ENCODE results near the gene UNKL.
A peak's percentile ranks its signal among the peaks of the same experiment; 100 is the strongest.

UNKL gene

DNA sequence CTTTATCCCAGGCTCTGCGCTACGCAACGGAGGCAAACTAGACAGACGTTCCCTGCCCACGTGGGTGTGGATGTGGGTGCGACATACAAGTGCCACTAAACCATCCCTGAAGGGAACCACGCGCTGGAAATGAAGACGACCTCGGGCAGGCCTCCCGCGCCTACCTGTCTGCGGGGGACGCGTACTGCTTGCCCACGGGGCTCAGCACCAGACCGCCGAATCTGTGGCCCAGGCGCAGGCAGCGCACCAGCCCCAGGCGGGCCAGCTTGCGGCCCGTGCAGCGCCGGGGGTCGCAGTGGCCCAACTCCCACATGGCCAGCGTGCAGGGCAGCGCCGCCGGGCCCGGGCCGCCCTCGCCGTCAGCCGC is 63.3 kb downstream of the UNKL start:
- peak in 1 of 5 experiments; percentile 39 for DNase-seq

DNA sequence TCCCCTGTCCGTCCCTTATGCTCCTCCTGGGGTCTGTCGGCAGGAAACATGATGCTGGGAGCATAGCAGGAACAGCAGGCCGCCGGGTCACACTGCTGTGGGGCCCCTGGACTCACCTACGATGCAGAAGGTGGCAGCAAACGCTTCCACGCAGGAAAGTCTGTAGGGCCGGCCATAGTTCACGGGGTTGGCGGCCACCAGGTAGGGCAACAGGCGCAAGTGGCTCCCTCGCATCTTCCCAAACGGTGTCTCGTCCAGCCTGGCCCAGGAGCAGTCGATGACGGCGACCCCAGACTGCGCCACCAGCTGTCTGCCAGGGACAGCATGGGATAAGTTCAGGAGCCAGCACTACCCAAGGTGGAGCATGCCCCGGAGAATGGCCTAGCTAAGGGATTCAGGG is 63.8 kb downstream of the UNKL start:
- DNase-seq = no peak

DNA sequence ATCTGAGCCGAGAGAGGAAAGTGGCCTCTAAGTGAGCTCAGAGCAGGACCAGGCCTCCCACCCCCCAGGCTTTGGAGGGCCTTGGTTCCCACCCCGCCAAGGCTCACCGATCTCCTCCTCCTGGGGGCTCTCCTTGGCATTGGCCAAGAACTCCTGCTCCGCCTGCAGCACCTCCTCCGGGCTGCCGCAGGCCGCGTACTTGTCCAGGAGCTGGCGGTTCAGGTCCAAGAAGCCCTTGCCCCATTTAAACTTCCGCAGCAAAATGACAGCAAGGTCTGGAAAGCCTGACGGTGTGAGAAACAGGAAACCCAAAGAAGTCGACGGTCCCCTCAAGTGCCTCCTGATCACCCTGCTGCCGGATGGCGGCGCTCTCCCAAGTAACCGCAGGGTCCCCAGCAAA is 64.6 kb downstream of the UNKL start:
- no peak for DNase-seq

DNA sequence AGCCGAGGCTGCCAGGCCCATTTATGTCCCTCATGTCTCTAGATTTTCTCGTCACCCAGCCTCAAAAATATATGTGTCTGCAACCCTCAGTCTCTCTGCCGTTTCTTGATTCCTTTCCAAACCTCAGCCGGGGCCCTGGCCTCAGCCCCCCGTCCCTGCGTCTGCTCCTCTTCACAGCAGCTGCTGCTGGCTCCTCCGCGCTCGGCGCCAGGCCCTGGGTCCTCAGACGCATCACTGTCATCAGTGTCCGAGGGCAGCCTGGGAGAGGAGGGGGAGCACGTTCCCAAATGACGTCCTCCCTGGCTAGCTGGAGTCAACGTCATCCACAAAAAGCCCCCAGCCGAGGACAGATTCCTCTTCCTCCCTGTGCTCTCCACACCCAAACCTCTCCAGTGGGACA is 65.2 kb downstream of the UNKL start:
- no peak for DNase-seq

DNA sequence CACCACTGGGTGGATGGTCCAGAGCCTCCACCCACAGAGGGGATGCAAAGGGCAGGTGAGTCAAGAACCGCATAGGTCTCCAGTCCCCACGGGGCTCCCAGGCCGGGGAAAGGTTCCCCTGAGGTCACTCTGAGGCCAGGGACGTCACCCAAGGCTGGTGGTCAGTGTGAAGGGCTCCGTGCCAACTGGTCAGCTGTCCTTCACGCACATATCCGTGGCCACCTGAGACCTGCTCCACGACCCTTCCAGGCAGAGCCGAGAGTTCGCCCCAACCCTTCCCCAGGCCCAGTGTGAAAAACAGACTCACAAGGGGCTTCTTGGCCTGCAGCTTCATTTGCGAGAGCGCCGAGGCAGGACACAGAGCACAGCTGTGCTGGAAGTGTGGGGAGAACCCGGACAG is 65.6 kb downstream of the UNKL start:
- DNase-seq = no peak

DNA sequence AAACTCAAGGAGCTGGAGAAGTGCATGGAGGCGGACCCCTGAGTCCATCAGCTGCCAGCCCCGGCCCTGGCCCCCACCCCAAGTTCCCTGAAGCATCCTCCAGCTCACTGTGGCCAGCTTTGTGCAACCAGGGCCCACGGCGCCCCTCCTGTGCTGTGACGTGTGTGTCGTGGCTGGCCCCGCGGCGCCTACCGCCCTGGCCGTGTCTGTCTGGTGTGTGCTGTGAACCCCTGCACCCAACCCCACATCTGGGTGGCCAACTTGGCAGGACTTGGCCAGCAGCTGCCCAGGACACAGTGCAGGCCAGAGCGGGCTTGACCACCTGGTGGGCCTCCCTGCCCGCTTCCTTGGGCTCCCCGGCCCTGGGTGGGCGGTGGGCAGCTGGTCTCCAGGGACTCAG is 66.1 kb downstream of the UNKL start:
- DNase-seq = no peak

DNA sequence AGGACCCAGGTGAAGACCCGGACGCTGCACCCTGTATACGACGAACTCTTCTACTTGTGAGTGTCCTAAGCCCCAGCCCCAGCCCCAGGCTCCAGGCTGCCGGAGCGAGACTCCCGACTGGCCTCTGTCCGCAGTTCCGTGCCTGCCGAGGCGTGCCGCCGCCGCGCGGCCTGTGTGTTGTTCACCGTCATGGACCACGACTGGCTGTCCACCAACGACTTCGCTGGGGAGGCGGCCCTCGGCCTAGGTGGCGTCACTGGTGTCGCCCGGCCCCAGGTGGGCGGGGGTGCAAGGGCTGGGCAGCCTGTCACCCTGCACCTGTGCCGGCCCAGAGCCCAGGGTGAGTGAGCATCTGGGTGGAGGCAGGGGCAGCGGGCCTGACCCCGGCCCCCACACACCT is 66.5 kb downstream of the UNKL start:
- DNase-seq = no peak

DNA sequence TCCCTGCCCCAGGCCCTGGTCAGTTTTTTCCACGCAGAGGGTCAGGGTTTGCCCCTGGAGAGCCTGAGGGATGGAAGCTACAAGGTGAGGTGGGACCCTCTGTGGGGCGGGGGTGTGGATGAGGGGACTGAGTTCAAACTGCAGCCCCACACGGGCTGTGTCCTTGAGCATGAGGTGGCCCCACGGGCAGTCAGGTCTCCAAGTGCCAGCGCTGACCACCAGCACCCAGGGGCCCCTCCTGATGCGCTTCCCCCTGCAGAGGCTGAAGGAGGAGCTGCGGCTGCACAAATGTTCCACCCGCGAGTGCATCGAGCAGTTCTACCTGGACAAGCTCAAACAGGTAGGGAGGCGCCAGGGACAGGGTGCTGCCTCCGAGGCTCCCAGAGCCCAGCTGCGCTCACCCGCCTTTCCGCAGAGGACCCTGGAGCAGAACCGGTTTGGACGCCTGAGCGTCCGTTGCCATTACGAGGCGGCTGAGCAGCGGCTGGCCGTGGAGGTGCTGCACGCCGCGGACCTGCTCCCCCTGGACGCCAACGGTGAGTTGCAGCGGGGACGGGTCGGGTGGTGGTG is 67.1 kb downstream of the UNKL start:
- DNase-seq = no peak

DNA sequence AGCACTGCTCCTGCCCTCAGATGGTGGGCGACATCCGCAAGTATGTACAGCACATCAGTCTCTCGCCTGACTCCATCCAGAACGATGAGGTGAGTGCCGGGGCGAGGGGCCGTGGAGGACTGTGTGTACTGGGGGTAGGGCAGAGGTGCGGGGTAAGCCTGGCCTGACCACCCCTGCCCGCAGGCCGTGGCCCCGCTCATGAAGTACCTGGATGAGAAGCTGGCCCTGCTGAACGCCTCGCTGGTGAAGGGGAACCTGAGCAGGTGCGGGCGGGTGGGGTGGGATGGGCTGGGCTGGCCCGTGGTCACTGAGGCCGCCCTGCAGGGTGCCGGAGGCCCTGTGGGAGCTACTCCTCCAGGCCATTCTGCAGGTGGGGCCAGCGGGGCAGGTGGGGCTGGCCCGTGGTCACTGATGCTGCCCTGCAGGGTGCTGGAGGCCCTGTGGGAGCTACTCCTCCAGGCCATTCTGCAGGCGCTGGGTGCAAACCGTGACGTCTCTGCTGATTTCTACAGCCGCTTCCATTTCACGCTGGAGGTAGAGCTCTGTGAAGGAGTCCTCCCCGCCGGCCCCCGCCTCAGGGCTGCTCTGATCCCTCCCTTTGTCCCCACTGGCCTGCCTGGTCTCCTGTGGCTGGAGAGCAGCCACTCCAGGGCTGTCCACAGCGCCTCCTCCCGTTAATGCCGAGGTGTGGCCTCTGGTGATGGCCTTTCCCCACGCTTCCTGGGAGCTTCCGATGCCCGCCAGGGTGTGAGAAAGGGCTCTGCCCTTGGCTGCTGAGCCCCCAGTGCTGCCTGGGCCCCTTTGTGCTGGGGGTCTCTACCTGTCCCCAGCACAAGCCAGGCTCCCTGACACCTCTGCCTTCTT is 67.8 kb downstream of the UNKL start:
- DNase-seq = no peak

DNA sequence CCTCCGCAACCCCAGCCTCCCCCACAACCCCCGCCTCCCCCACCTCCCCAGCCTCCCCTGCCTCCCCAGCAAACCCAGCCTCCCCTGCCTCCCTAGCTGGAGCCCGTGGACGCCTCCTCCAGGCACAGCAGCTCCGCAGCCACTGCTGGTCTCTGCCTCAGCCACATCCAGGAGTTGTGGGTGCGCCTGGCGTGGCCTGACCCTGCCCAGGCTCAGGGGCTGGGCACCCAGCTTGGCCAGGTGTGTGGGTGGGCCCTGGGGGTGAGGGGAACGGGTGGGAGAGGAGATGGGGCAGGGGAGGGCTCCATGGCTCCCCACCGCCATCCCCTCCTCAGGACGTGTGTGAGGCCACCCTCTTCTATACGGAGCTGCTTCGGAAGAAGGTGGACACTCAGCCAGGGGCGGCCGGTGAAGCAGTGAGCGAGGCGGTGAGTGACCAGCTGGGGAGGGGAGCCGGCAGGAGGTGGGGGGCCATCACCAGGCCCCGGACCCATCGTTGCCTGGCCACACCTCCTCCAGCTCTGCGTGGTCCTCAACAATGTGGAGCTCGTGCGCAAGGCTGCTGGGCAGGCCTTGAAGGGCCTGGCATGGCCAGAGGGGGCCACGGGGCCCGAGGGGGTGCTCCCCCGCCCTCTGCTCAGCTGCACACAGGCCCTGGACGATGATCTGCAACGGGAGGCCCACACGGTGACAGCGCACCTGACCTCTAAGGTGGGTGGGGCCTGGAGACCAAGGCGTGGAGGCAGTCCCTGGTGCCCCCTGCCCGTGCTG is 68.7 kb downstream of the UNKL start:
- DNase-seq = no peak

DNA sequence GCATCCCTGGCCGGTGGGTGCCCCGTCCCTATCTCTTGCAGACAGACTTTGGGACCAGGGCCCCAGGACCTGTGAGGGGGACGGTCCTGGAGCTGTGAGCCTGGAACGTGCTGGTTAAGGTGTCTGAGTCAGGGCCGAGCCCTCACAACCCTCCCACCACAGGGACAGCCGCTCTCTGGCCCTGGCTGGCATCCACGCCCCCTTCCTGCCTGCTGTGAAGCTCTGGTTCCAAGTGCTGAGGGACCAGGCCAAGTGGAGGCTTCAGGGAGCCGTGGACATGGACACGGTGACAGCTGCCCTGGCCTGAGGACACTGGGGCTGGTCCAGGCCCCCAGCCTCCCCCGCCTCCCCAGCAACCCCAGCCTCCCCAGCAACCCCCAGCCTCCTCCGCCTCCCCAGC is 69.4 kb downstream of the UNKL start:
- DNase-seq = no peak

DNA sequence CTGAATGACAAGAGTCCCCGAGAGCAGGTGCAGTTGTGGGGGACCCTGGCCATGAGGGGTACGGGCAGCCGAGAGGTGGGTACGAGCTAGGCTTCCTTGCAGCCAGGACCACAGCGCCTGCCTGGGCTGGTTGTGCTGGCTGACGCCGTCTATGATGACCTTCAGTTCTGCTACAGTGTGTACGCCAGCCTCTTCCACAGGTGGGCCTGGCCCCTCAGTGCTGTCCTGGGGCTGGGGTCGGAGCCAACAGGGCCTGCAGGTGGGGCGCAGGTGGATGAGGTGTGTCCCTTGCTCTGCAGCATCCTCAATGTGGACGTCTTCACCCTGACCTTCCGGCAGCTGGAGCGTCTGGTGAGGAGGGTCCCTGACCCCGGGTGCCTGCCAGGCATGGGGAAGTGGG is 70.0 kb downstream of the UNKL start:
- DNase-seq = no peak

DNA sequence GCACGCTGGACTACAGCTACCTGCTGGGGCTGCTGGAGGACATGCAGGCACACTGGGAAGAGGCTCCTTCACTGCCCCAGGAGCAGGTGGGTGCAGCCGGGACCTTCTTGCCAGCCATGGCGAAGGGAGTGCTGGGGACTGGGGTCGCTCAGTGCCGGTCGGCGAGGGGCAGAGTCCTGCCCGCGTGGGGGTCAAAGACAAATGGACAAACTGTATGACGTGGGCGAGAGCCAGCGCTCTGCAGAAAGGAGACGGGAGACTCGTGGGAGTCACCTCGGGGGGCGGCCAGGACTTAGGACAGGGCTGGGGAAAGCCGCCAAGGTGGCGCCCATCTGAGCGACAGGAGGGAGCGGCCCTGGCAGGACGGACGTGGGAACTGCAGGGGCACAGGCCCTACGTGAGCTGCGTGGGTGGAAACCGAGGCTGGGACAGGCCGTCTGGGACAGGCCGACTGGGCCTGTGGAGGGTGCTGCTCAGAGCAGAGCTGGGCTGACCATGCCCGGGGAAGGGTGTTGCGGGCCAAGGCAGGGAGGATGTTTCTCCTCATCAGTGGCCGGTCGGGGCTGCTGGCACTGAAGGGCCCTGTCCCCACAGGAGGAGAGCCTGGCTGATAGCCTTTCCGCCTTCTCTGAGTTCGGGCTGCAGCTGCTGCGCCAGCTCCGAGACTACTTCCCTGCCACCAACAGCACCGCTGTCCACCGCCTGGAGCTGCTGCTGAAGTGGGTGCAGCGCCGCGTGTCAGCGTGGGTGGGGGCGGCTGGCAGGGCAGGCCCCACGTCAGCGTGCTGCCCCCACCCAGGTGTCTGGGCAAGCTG is 70.9 kb downstream of the UNKL start:
- no peak for DNase-seq

DNA sequence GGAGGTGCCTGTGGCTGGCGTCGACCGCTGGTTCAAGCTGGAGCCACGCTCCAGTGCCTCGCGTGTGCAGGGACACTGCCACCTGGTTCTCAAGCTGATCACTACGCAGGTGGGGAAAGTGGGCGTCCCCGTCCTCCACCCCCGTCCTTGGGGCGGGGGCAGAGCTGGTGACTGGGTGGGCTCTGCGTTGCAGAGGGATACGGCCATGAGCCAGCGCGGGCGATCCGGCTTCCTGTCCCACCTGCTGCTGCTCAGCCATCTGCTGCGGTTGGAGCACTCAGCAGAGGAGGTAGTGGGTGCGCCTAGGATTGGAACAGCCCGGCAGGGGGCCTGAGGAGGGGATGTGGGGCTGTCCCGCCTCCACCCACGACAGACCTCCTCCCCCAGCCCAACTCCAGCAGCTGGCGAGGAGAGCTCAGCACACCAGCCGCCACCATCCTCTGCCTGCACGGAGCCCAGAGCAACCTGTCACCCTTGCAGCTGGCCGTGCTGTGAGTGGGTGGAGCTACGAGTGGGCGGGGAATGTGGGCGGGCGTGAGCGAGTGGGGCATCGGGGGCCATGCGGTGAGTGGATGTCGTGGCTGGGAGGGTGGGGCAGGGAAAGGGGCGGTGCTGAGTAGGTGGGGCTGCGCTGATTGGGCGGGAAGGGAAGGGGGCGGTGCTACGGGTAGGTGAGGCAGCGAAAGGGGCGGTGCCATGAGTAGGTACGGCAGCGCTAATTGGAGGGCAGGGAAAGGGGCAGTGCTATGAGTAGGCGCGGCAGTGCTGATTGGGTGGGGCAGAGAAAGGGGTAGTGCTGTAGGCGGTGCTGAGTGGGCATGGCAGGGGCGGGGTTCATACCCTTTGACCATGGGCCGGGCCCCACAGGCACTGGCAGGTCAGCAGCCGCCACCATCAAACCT is 71.7 kb downstream of the UNKL start:
- peak; percentile 79 to 97 (median 96) for DNase-seq

DNA sequence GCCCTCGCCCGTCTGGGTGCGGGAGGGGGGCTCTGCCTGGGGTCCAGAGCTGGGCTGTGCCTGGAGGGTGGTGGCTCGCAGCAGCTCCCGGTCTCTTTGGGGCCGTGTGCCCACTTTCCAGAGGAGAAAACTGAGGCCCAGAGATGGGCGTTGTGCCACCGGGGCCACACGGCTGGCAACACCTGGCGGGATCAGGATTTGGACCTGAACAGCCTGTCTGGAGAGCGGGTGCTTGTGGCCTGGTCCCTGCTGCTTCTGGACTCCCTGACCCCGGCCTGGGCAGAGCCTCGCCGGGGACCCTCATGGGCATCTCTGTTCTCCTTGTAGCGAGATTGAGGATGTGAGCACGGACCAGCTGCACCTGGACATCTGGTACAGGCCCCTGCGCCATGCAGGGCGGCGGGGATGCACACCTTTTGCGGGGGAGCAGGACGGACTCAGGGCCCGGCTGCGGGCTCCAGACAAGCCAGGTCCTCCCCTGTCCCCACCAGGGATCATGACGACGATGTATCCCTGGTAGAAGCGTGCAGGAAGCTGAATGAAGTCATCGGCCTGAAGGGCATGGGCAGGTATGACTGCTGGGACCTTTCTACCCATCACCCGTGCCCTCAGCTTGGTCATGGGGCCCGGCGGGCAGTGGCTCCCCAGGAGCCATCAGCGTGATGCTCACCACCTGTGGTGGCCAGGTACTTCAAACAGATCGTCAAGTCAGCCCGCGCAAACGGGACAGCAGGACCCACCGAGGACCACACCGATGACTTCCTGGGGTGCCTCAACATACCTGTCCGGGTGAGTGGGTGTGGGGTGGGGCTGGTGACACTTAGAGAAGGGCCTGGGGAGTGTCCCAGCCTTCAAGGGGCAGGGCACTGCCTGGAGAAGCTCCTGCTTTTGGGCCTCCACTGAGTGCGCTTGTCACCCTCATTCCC is 72.7 kb downstream of the UNKL start:
- no peak for DNase-seq

DNA sequence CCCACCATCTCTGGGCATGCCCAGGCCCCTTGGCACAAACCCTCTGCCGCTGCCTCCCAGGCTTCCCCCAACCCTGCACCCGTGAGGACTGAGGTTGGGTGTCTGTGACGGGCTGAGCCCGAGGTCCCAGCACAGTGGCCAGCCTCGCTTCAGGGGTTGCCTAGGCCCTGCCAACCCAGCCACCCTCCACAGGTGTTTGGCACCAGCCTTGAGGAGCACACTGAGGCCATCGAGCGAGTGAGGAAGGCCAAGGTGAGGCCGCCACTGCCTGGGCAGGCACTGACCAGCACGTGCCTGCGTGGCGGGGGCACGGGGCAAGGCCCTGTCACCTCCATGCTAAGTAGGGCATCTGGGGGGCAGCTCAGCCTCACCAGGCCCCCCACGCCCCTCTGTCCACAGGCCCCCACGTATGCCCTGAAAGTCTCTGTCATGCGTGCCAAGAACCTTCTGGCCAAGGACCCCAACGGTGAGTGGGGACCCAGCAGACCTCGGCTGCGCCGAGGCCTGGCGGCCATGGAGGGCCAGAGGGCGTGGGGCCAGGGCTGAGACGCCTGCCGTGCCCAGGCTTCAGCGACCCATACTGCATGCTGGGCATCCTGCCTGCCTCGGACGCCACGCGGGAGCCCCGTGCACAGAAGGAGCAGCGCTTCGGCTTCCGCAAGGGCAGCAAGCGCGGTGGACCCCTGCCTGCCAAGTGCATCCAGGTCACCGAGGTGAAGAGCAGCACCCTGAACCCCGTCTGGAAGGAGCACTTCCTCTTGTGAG is 73.6 kb downstream of the UNKL start:
- DNase-seq = no peak

DNA sequence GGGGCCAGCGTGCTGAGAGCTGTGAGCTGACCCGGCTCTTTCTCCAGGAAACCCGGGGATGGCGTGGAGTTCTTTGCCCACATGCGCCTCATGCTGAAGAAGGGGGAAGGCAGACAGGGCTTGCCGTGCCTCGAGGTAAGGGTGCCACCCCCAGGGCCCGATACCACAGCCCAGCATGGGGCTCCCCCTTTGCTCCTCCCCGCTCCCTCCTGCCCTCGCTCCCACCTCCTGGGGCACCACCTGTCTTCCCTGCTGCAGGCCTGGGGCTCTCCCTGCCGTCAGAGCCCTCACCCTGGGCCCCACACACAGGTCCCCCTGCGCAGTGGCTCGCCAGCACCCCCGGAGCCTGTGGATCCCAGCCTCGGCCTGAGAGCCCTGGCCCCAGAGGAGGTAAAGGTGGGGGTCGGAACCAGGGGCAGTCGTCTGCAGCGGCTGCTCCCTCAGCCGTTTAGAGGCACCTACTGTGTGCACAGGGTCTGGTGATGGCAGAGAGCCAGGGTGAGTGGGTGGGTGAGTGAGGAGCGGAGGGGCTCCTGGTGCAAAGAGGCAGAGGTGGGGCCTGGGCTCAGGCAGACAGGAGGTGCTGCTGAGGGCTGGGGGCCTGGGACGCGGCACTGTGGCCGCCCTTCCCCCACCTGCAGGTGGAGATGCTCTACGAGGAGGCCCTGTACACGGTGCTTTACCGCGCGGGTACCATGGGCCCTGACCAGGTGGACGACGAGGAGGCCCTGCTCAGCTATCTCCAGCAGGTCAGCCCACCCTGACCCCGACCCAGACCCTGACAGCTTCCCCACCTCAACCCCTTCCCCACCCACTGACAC is 75.4 kb downstream of the UNKL start:
- no peak for DNase-seq

DNA sequence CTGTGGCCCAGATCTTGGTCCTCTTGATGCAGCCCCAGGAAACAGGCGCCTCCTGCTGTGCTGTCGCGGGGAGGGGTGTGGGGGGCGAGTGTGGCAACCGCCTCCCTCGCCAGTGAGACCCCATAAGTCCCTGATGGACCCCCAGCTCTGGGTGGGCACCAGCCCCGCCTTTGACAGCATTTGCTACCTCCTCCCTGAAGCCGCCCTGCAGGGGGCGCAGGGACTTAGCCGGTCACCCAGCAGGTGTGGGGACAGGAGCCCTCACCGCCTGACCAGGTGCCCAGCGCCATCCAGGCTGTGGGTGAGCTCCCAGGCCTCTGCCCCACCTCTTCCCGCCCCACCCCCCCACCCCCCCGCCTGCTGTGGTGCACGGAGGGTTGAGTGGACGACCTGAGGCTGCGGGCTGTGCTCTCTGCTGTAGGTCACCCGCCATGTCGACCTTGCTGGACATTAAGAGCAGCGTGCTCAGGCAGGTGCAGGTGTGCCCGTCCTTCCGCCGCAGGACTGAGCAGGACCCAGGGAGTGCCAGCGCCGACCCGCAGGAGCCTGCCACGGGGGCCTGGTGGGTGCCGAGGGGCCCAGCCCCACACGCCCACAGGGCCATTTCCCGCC is 76.3 kb downstream of the UNKL start:
- DNase-seq = no peak

DNA sequence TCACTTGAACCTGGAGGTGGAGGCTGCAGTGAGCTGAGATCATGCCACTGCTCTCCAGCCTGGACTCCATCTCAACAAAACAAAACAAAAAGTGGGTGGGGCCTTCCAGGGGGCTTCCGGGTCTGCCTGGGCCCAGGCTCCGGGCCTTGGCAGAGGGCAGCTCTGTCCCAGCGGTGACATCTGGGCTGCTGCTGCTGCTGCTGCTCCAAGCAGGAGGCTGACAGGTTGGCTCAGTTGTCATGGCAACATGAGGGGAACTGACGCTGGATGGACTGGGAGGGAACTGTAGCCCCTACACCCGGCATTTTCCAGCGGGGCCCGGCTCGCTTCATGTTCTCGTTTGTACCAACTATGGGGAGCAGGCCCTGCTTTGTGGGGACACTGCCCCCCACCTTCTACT is 77.0 kb downstream of the UNKL start:
- no peak for DNase-seq

Measured in T-helper 2 cell (primary cell).